Measurements from ENCODE around the gene ACADL. TPM values are rescaled to one million over a fixed set of nuclear protein-coding genes. Genes with fewer than 3 reads are reported as not detected.
A peak's percentile ranks its signal among the peaks of the same experiment; 100 is the strongest.

ACADL gene
- total and polyA plus RNA-seq, 2 of the 13 experiments (the other 11 are each of a cell fraction or from before 2014, with no cell fraction given), result not detected

- 5% methylated on average over 4 of the region's 4 CpGs for WGBS (ENCODE audit: low lambda C conversion rate)
- peak; percentile 13 for DNase-seq (ENCODE audit: low spot score)
- Histone ChIP-seq H3K9ac (ENCODE audit: insufficient read depth, low read depth, low read length) (no peak overlapping the region), H3K4me2 (ENCODE audit: low read depth, low read length) (no peak overlapping the region), H2AFZ (ENCODE audit: low read length) (no peak overlapping the region), H3K27ac (ENCODE audit: extremely low read length, insufficient read depth, low read length) (no peak overlapping the region), H3K79me2 (ENCODE audit: insufficient read depth, low read length) (no peaks in the 10 kb centered on the region), H3K36me3 (replicated peaks in 1 of 2; ENCODE audit: control insufficient read depth in 1 of 2, insufficient read depth in 2 of 2, low read length in 2 of 2) (no peaks in the 10 kb centered on the region), H3K4me1 (ENCODE audit: insufficient read depth, low read length) (peaks cover 21% of the 10 kb centered on the region), H3K27me3 (ENCODE audit: control insufficient read depth in 1 of 2, insufficient read depth in 2 of 2, low read length in 2 of 2) (peaks cover 3 to 35% of the 10 kb centered on the region in 2 experiments; a peak in 4 of 5 replicates), H3K4me3 (replicated peaks in 1 of 3; ENCODE audit: insufficient read depth in 1 of 3, low read depth in 2 of 3, low read length in 3 of 3) (no peak overlapping the region), H3K9me3 (ENCODE audit: low read length) (no peaks in the 10 kb centered on the region), H4K20me1 (ENCODE audit: insufficient read depth, low read length) (no peaks in the 10 kb centered on the region)
- ChIA-PET CTCF (ENCODE audit: low intra/inter-chr PET ratio, low total read pairs) (no interaction called here), POLR2A (no interaction called here)
- intact Hi-C loops (cut with micrococcal nuclease; ENCODE audit: unreplicated experiment), result no loop called here
- no peak; the same call in 2 of the 3 replicates for ATAC-seq
- in situ Hi-C loops (cut with HindIII; ENCODE audit: extremely low pct_ligation_motif_present, low pct_unique_long_range_greater_than_20kb), result no loop called here
- no TSS peak for BruUV-seq (replicated peaks)
- peak; percentile 21 for FAIRE-seq
- no peak for TF ChIP-seq E2F5 (CRISPR knock-in tag; conservative IDR thresholded peaks at IDR 0.05)
- TF ChIP-seq ZNF605 (CRISPR knock-in tag; IDR thresholded peaks at IDR 0.05), result no peak
- TF ChIP-seq NR2F1 (CRISPR knock-in tag; IDR thresholded peaks at IDR 0.05), result peak; percentile 86 to 91
- 0 out of 2 replicates have a peak, but pooled peaks have one; percentile 14 for TF ChIP-seq HNF4G (IDR thresholded peaks at IDR 0.05; ENCODE audit: borderline replicate concordance, low read depth, low read length)
- TF ChIP-seq HNF4G (CRISPR knock-in tag; IDR thresholded peaks at IDR 0.05; ENCODE audit: borderline replicate concordance, low read depth), result no peak
- TF ChIP-seq ZNF761 (CRISPR knock-in tag; conservative IDR thresholded peaks at IDR 0.05), result no peak
- no peak for TF ChIP-seq ETS1 (CRISPR knock-in tag; IDR thresholded peaks at IDR 0.05)
- 0 out of 2 replicates have a peak, but pooled peaks have one; percentile 30 for TF ChIP-seq HDAC1 (CRISPR knock-in tag; IDR thresholded peaks at IDR 0.05)
- TF ChIP-seq HOMEZ (CRISPR knock-in tag; IDR thresholded peaks at IDR 0.05; ENCODE audit: low read depth), result peak; percentile 36; the same call in 1 of the 2 replicates
- peak; percentile 36; the same call in 1 of the 2 replicates for TF ChIP-seq TRIM24 (CRISPR knock-in tag; IDR thresholded peaks at IDR 0.05)
- TF ChIP-seq CEBPG (CRISPR knock-in tag; IDR thresholded peaks at IDR 0.05), result peak; percentile 81
- no peak for TF ChIP-seq FOXO4 (CRISPR knock-in tag; conservative IDR thresholded peaks at IDR 0.05)
- no peak for TF ChIP-seq EHMT2 (IDR thresholded peaks at IDR 0.05; ENCODE audit: borderline replicate concordance, low read depth, low read length)
- no peak for TF ChIP-seq SOX6 (IDR thresholded peaks at IDR 0.05)
- 0 out of 2 replicates have a peak, but pooled peaks have one; percentile 21 for TF ChIP-seq SOX6 (CRISPR knock-in tag; IDR thresholded peaks at IDR 0.05)
- TF ChIP-seq MXD3 (CRISPR knock-in tag; IDR thresholded peaks at IDR 0.05), result no peak
- TF ChIP-seq NR0B2 (CRISPR knock-in tag; IDR thresholded peaks at IDR 0.05), result no peak
- TF ChIP-seq NCOR1 (IDR thresholded peaks at IDR 0.05; ENCODE audit: borderline replicate concordance, low read length), result 0 out of 2 replicates have a peak, but pooled peaks have one; percentile 41
Measured at GRCh38 chr2:210227290-210228088, 2.2 kb upstream of the ACADL start.

Data from HepG2 (cell line).